HG02973 (cell line): ENCODE results near the gene GPR108.
A peak's percentile ranks its signal among the peaks of the same experiment; 100 is the strongest.
"Not testable (repeated sequence)": the region's sequence is repeated elsewhere in the genome, so short reads cannot be mapped to it uniquely, and the experiment has no call there.

ENCODE experiments used
- ATAC-seq: cut with Tn5 transposase; IDR thresholded peaks from one replicate; pipeline ENCODE4 v1.9.1; 2021; ENCODE audit warnings: moderate library complexity; ENCODE audit not compliant: unreplicated experiment

Gene GPR108

GRCh38 chr19:6737284-6737872 lies at the start of gene GPR108:
Gene GPR108, minus strand, starts transcription at chr19:6737580. Its CDS starts 4 bp downstream, at chr19:6737576.
- ATAC-seq = peak; percentile 50

GRCh38 chr19:6779206-6779605 lies 41.8 kb upstream of the GPR108 start:
- no peak for ATAC-seq

- no peak for ATAC-seq
Observed at GRCh38 chr19:6778386-6778785, 41.0 kb upstream of the GPR108 start.

- ATAC-seq = no peak
Observed at GRCh38 chr19:6777434-6777833, 40.1 kb upstream of the GPR108 start.

- ATAC-seq = no peak
Observed at GRCh38 chr19:6776999-6777398, 39.6 kb upstream of the GPR108 start.

GRCh38 chr19:6776045-6776444 lies 38.7 kb upstream of the GPR108 start:
- ATAC-seq = not testable (repeated sequence)

GRCh38 chr19:6774821-6775707 lies 37.7 kb upstream of the GPR108 start:
- no peak for ATAC-seq

GRCh38 chr19:6773323-6773931 lies 36.0 kb upstream of the GPR108 start:
- ATAC-seq = no peak

- no peak for ATAC-seq
Observed at GRCh38 chr19:6772866-6773322, 35.5 kb upstream of the GPR108 start.

- ATAC-seq = no peak
Observed at GRCh38 chr19:6772028-6772865, 34.9 kb upstream of the GPR108 start, which contains the start of gene VAV1. Gene VAV1, plus strand, starts transcription at chr19:6772708. Its CDS starts 100 bp downstream, at chr19:6772808.

- ATAC-seq = not testable (repeated sequence)
Observed at GRCh38 chr19:6771648-6772027, 34.3 kb upstream of the GPR108 start.

GRCh38 chr19:6769006-6769619 lies 31.7 kb upstream of the GPR108 start:
- ATAC-seq = no peak

GRCh38 chr19:6768236-6768785 lies 30.9 kb upstream of the GPR108 start:
- ATAC-seq = no peak

- peak; percentile 56 for ATAC-seq
Observed at GRCh38 chr19:6767357-6768235, 30.2 kb upstream of the GPR108 start, which contains the start of gene SH2D3A. Gene SH2D3A, minus strand, starts transcription at chr19:6767435. Its CDS starts 3,687 bp downstream, at chr19:6763748.

GRCh38 chr19:6767081-6767356 lies 29.6 kb upstream of the GPR108 start:
- ATAC-seq = peak; percentile 26

- ATAC-seq = no peak
Observed at GRCh38 chr19:6766357-6767080, 29.1 kb upstream of the GPR108 start.

- ATAC-seq = no peak
Observed at GRCh38 chr19:6765738-6766356, 28.5 kb upstream of the GPR108 start.

- not testable (repeated sequence) for ATAC-seq
Observed at GRCh38 chr19:6762253-6762797, 24.9 kb upstream of the GPR108 start.
